D721Med (cell line): Measurements from ENCODE around the gene ZMYND12.
A peak's percentile ranks its signal among the peaks of the same experiment; 100 is the strongest.
"Not testable (repeated sequence)": the region's sequence is repeated elsewhere in the genome, so short reads cannot be mapped to it uniquely, and the experiment has no call there.

Source experiments
- DNase-seq: peaks from one replicate; pipeline ENCODE4 v3.0.0; 2011; ENCODE audit warnings: low spot score; ENCODE audit not compliant: insufficient read length
- FAIRE-seq: peaks from 2 replicates; lab custom pipeline; 2011; peaks lifted over from hg19 to GRCh38; lab: Jason Lieb, UNC
- CTCF ChIP-seq: IDR thresholded peaks from 2 replicates; pipeline ENCODE4 v1.5.1; 2012; ENCODE audit warnings: mild to moderate bottlenecking, control low read depth; ENCODE audit not compliant: insufficient read depth; ENCODE audit errors: missing control alignments

ZMYND12 gene

DNA sequence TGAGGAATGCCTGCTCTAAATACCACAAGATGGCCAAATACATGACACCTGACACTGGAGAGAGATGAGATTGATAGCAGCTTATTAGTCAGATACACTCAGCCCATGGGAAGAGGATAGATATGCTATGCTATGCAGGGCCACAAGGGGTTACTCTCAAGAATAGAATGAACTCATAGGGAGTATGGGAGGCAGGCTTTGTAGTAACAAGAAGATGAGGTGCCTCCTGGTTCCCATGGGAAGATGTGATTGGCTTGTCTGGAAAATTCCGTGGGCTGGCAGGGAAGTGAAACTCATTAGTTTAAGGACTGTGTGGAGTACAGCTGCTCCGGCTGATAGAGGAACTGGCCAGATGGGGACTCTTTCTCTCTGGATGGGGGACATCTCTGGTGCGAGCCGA, 23.8 kb upstream of the ZMYND12 start:
- TF ChIP-seq CTCF, result peak; percentile 8
- FAIRE-seq (no peak), DNase-seq (no peak)

- FAIRE-seq (no peak), DNase-seq (no peak)
- TF ChIP-seq CTCF, result no peak
Observed at GRCh38 chr1:42477775-42478174, 22.0 kb upstream of the ZMYND12 start.

- not testable (repeated sequence) for DNase-seq, FAIRE-seq
Observed at GRCh38 chr1:42477354-42477753, 21.5 kb upstream of the ZMYND12 start.

DNA sequence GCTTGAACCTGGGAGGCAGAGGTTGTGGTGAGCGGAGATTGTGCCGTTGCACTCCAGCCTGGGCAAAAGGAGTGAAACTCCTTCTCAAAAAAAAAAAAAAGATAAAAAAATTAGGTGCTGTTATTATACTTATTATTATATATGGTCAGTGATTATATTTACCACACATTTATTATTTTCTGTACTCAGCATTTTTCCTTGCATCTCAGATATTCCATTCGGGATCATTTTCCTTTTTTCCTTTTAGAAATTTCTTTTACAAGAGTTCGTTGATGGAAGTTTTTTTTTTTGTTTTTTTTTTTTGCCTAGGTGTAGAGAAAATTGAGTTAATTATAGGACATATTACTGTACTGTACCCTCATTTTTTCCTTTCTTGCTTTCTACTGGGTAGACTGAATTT, 20.8 kb upstream of the ZMYND12 start:
- FAIRE-seq (no peak), DNase-seq (no peak)
- TF ChIP-seq CTCF, result no peak

DNA sequence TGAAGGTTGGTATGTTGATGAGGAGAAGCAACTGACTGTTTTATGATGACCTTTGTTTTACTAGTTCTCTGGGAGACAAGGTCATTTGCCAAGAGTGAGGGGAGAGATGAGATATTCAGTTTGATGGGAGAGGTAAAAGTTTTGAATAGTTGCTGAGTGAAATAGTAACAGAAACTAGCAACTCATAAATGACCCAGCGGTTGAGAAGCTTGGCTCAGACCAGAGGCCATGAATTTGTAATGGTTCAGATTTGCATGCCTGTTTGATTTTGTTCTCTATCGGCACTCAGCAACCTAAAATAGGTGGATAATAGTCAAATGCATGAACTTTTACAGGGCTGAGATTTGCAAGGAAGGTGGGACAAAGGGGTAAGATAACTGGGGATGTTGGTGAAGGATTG, 13.9 kb upstream of the ZMYND12 start:
- DNase-seq (no peak), FAIRE-seq (no peak)

DNA sequence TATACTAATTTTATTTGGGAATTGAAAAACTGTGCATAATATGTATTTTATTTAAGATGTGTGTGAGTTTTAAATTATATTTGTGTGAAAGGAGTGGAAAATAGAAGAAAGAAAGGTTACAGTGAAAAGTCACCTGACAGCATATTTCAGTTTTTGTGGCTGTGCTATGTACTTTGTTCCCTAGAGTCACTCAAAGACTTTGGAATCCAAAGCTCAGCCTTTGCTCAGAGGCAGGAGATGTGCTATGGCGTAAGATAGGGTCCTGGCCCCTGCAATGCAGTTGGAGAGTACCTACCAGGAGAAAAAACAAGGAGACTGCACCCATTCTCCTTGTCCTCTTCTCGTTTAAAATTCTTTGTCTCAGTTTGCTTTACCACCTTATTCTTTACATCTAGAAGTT, 10.2 kb upstream of the ZMYND12 start:
- no peak for FAIRE-seq
- no peak for TF ChIP-seq CTCF
- DNase-seq, result no peak

More for the DNA sequence above, 13.9 kb upstream of the ZMYND12 start:
- no peak for TF ChIP-seq CTCF

- TF ChIP-seq CTCF, result no peak
- FAIRE-seq, result no peak
- no peak for DNase-seq
Observed at GRCh38 chr1:42463921-42464320, 8.1 kb upstream of the ZMYND12 start.
